ENCODE measurements around the gene GAREM1.

- TF ChIP-seq CTCF (IDR thresholded peaks at IDR 0.05; ENCODE audit: poor library complexity) (no peak), EZH2 (IDR thresholded peaks at IDR 0.05; ENCODE audit: borderline replicate concordance) (no peak)
Observed at GRCh38 chr18:32261003-32261402, 209.7 kb downstream of the GAREM1 start.
